ENCODE measurements around the gene PALD1.
"Not testable (repeated sequence)": the region's sequence is repeated elsewhere in the genome, so short reads cannot be mapped to it uniquely, and the experiment has no call there.

The PALD1 gene

DNA sequence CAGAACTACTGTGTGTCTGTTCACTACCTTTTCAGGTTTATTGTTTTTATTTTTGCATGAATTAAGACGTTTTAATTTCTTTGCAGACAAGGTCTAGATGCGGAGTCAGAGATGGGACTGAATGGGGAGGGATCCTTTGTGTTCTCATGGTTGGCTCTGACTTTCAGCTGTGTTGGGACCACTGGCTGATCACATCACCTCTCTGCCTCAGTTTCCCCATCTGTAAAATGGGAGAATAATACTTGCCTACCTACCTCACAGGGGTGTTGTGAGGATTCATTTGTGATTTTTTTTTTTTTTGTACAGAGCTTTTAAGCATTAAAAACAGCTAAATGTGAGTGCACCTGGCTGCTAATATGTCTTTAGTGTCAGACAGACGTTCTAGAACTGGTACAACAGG, 89.5 kb downstream of the PALD1 start:
- no peak overlapping the region for H3K27ac Mint-ChIP-seq

GRCh38 chr10:70568781-70569495, 90.4 kb downstream of the PALD1 start:
- Mint-ChIP-seq H3K4me1 (peaks cover 13% of the 10 kb centered on the region), H3K36me3 (no peaks in the 10 kb centered on the region), H3K4me3 (no peak overlapping the region), H3K27ac (no peak overlapping the region), H3K27me3 (no peaks in the 10 kb centered on the region), H3K9me3 (no peaks in the 10 kb centered on the region)
- ATAC-seq, result no peak

More for the DNA sequence above, 89.5 kb downstream of the PALD1 start:
- Mint-ChIP-seq H3K9me3 (no peaks in the 10 kb centered on the region), H3K27me3 (no peaks in the 10 kb centered on the region), H3K4me1 (peaks cover 13% of the 10 kb centered on the region), H3K36me3 (no peaks in the 10 kb centered on the region), H3K4me3 (no peak overlapping the region)
- ATAC-seq, result no peak

DNA sequence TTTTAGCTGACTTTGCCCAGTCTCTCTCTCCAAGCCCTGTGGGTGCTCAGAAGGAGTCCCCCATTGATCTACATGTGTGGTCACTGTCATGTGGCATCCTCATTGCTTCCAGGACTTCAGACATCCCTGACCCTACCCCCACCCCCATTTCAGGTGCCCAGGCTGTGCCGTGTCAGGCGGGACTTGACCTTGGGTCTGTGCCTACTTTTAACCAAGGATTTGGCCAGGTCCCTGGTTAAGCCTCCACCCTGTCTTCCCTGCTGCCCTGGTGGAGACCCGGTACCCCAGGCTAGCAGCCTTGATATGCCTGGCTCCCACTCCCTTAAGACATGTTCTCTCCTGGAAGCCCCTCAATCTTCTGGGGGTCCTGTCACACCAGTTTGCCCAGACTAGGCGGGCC, 92.7 kb downstream of the PALD1 start:
- H3K9me3 Mint-ChIP-seq, result no peaks in the 10 kb centered on the region
- ATAC-seq, result no peak
- H3K4me1 Mint-ChIP-seq, result peaks cover 11% of the 10 kb centered on the region
- no peak overlapping the region for H3K4me3 Mint-ChIP-seq
- H3K27ac Mint-ChIP-seq, result no peak overlapping the region
- no peaks in the 10 kb centered on the region for H3K36me3 Mint-ChIP-seq
- H3K27me3 Mint-ChIP-seq, result no peaks in the 10 kb centered on the region

DNA sequence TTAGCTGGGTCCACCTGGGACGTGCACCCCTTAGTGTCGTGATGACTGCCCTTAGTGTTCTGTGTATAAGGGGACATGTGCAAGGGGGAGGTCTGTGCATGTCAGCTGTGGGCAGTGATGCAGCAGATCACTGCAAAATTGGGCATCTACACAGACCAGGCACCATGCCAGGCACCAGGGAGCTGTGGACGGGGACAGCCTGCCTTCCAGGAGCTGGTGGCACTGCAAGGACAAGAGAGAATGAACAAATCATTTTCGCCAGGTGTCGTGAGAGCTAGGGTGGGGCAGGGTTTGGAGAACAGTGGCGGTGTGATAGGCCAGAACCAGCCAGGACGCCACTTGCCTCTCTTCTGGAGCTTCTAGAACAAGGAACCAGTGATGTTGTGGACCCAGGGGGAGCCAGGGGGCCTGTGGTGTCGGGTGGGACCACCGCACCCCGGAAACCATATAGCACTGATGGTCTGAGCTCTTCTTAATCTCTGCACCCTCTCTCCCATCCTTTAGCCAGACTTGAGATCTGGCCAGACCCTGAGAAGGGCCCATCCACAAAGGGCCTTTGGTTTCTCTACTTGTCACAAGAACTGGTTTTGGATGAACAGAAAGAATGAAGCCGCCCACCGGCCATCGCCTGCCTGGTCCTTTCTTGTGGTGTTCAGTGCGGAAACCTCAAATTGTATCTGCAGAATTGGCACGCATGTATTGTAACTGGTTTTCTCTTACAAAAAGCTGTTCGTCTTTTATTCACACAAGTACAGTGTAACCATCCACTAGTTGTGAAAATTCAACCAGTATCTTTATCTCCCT, 93.3 kb downstream of the PALD1 start:
- Mint-ChIP-seq H3K9me3 (no peaks in the 10 kb centered on the region), H3K36me3 (no peaks in the 10 kb centered on the region), H3K27ac (no peak overlapping the region), H3K27me3 (no peaks in the 10 kb centered on the region), H3K4me1 (peaks cover 17% of the 10 kb centered on the region), H3K4me3 (no peak overlapping the region)
- no peak for ATAC-seq

GRCh38 chr10:70573599-70574506, 95.3 kb downstream of the PALD1 start:
- peaks cover 37% of the 10 kb centered on the region for H3K4me1 Mint-ChIP-seq
- no peak overlapping the region for H3K4me3 Mint-ChIP-seq
- no peaks in the 10 kb centered on the region for H3K36me3 Mint-ChIP-seq
- no peak for ATAC-seq
- peak overlapping the region; percentile 8 for H3K27ac Mint-ChIP-seq
- no peaks in the 10 kb centered on the region for H3K9me3 Mint-ChIP-seq
- H3K27me3 Mint-ChIP-seq, result no peaks in the 10 kb centered on the region

DNA sequence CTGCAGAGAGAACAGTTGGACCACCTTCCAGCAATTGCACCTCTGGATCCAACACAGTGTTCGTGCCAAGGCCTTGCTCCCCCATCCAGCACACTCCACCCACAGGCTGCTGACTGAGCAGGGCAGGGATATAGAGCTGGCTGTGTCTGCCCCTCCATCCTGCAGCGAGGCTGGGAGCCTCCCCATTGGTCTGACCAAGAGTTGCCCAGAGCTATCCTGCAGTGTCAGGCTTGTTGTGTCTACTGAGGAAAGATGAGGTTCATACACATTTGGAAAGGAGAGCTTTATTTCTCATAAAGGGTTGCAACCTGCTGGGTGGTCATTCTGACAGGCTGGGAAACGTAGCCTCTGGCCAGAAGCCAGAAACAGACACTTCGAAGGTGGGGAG, 96.9 kb downstream of the PALD1 start:
- peaks cover 3% of the 10 kb centered on the region for H3K9me3 Mint-ChIP-seq
- peaks cover 52% of the 10 kb centered on the region for H3K4me1 Mint-ChIP-seq
- no peaks in the 10 kb centered on the region for H3K36me3 Mint-ChIP-seq
- H3K4me3 Mint-ChIP-seq, result peak overlapping the region; percentile 46
- ATAC-seq, result no peak
- H3K27me3 Mint-ChIP-seq, result no peaks in the 10 kb centered on the region
- H3K27ac Mint-ChIP-seq, result peak overlapping the region; percentile 90

DNA sequence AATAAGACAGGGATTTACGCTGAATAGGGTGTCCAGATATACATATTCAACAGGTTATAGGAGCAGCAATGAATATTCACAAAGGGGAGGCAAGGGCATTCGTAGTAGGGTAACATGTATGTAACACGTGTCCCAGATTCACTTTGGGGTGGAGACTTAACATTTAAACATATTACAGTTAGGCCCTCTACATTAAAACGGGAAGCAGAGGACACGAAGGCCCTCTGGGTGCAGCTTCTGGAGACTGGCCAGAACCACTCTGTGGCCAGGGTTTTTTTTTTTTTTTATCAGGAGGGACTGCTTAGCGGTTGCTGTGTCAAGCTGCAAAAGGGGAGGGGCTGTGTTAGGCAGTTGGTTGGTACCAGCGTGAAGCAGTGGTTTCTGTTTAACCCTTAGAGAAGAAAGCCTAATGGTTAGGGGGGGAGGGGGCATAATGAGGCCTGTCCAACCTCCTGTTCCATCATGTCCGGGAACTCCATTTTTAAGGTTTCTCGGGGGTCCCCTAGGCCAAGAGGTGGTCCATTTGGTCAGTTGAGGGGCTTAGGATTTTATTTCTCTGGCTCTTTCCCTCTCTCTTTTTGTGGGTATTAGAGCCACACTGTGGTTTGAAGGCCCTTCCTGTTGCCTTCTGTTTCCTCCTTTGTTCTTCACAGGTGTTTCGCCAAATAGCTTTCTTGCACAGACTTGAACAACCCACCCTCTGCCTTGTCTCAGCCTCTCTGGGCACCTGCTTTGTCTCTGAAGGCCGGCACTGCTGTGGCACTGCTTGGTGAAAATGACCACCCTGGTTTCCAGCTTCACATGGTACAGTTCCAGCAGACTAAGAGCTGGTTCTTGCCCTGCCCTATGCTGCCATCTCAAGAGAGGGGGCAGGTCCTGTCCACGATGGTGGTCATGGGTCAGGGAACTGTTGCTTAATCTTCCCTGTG, 97.6 kb downstream of the PALD1 start:
- H3K4me1 Mint-ChIP-seq, result peaks cover 52% of the 10 kb centered on the region
- peak overlapping the region; percentile 90 for H3K27ac Mint-ChIP-seq
- no peaks in the 10 kb centered on the region for H3K36me3 Mint-ChIP-seq

DNA sequence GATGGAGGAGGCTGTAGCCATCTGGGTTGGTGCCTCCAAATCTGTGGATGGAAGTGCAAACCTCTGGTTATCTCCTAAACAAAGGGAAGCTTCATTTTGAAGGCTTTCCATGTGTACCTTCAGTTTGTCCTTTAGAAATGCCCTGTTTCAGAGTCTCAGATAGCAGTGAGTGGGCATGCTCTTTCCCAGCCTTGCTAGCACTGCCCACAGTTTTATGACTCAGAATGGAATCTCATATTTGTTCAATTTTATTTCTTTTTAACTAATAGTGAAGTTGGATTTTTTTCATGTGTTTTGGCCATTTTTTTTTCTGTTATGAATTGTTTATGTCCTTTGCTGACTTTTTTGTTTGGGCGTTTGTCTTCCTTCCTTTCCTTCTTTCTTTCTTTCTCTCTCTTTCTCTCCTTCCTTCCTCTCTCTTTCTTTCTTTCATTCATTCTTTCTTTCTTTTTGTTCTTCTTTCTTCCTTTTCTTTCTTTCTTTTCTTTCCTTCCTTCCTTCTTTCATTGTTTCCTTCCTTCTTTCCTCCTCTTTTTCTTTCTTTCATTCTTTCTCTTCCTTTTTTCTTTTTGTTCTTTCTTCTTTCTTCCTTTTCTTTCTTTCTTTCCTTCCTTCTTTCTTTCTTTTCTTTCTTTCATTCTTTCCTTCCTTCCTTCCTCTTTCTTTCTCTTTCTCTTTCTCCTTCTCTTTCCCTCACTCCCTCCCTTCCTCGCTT, 98.4 kb downstream of the PALD1 start:
- no peak for ATAC-seq
- H3K36me3 Mint-ChIP-seq, result no peaks in the 10 kb centered on the region
- no peaks in the 10 kb centered on the region for H3K27me3 Mint-ChIP-seq
- peaks cover 3% of the 10 kb centered on the region for H3K9me3 Mint-ChIP-seq
- H3K4me1 Mint-ChIP-seq, result peaks cover 52% of the 10 kb centered on the region
- peak overlapping the region; percentile 90 for H3K27ac Mint-ChIP-seq
- H3K4me3 Mint-ChIP-seq, result peak overlapping the region; percentile 60

More for the DNA sequence above, 97.6 kb downstream of the PALD1 start:
- Mint-ChIP-seq H3K27me3 (no peaks in the 10 kb centered on the region), H3K9me3 (peaks cover 3% of the 10 kb centered on the region), H3K4me3 (peak overlapping the region; percentile 46)
- peak; percentile 79 for ATAC-seq

DNA sequence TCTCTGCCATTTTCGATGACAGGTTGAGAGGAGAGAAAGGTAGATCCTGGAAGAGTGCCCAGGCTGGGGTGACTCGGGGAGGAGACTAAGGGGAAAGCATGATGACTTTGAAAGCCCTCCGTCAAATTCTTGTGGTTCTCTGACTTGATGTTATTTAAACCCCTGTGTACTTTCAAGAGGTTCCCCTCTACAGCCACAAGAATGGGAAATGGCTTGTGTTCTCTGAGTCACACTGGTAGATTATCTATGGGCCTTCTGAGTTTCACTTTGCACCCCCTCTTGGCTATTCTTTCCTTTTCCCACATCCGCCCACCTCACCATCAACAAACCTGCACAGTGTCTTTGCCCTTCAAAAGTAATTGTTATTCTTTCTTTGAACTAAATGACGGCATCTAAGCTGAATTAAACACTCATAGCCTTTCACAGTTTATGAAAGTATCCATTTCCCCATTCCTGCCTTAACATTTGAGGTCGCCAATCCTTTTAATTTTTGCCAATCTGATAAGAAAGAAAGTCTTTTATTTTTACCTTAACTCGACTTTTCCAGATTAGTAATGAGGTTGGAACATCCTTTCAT, 99.9 kb downstream of the PALD1 start:
- H3K4me1 Mint-ChIP-seq, result peaks cover 52% of the 10 kb centered on the region
- peaks cover 3% of the 10 kb centered on the region for H3K9me3 Mint-ChIP-seq
- no peaks in the 10 kb centered on the region for H3K27me3 Mint-ChIP-seq
- H3K27ac Mint-ChIP-seq, result peak overlapping the region; percentile 90
- H3K4me3 Mint-ChIP-seq, result no peak overlapping the region
- peak; percentile 78 for ATAC-seq
- H3K36me3 Mint-ChIP-seq, result no peaks in the 10 kb centered on the region

GRCh38 chr10:70579234-70580002, 100.9 kb downstream of the PALD1 start:
- Mint-ChIP-seq H3K9me3 (peaks cover 3% of the 10 kb centered on the region), H3K4me1 (peaks cover 52% of the 10 kb centered on the region), H3K27ac (peak overlapping the region; percentile 66), H3K4me3 (no peak overlapping the region), H3K36me3 (no peaks in the 10 kb centered on the region), H3K27me3 (no peaks in the 10 kb centered on the region)
- no peak for ATAC-seq

DNA sequence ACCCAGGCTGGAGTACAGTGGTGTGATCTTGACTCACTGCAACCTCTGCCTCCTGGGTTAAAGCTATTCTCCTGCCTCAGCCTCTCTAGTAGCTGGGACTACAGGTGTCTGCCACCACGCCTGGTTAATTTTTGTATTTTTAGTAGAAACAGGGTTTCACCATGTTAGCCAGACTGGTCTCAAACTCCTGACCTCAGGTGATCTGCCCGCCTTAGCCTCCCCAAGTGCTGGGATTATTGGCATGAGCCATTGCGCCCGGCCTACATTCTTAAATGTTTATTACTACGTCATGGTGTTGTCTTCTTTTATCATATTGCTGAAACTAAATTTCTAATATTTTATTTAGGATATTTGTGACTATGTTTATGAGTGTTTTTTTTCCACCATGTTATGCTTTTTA, 102.6 kb downstream of the PALD1 start:
- ATAC-seq, H3K27ac Mint-ChIP-seq, H3K9me3 Mint-ChIP-seq, H3K27me3 Mint-ChIP-seq, H3K4me3 Mint-ChIP-seq, H3K36me3 Mint-ChIP-seq: not testable (repeated sequence)
- H3K4me1 Mint-ChIP-seq, result peaks cover 42% of the 10 kb centered on the region

GRCh38 chr10:70582793-70583668, 104.5 kb downstream of the PALD1 start:
- no peak for ATAC-seq
- H3K27me3 Mint-ChIP-seq, result peaks cover 6% of the 10 kb centered on the region
- no peaks in the 10 kb centered on the region for H3K36me3 Mint-ChIP-seq
- no peak overlapping the region for H3K27ac Mint-ChIP-seq
- peaks cover 3% of the 10 kb centered on the region for H3K9me3 Mint-ChIP-seq
- peaks cover 27% of the 10 kb centered on the region for H3K4me1 Mint-ChIP-seq
- H3K4me3 Mint-ChIP-seq, result no peak overlapping the region

All from stimulated activated memory B cell treated with anti-CD40 and anti-IgM and Interleukin-4, amounts not matched to agents 10 μg/mL and 1 μg/mL and 100 μg/mL, for 72 hours (primary cell).